Measurements from ENCODE around the gene FAM53A.
"Not testable (repeated sequence)": the region's sequence is repeated elsewhere in the genome, so short reads cannot be mapped to it uniquely, and the experiment has no call there.

Gene FAM53A

DNA sequence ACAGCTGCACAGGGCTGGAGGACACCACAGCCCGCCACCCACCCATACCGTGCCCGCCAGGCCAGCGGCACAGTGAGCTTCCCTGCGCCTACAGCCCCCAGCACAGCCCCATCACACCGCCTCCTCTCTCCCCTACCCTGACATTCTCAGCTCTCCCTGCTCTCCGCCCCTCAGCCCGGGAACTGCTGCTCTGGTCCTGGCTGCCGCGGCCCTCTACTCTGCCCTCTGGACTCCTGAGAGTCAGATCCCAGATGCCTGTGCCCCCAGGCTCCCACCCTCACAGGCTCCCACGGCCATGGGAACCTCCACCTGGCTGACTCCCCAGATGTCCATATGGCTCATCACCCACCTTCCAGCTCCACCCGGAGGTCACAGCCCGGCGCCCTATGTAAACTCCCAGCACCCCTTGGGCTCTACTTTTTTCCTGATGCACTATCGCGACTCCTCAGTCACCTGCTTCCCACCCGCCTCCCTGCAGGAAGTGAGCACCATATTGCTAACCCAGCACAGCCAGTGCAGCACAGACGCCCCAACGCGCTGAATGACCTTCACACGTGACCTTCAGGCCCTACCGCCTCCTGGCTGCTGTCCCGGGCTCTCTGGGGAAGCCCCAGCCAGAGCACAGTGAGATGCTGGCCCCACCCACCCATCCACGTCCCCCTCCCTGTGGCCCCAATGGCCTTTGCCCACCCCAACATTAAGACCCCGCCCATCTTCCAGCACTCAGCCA lies 23.0 kb downstream of the FAM53A start:
- no peak for DNase-seq (ENCODE audit: low spot score)

DNA sequence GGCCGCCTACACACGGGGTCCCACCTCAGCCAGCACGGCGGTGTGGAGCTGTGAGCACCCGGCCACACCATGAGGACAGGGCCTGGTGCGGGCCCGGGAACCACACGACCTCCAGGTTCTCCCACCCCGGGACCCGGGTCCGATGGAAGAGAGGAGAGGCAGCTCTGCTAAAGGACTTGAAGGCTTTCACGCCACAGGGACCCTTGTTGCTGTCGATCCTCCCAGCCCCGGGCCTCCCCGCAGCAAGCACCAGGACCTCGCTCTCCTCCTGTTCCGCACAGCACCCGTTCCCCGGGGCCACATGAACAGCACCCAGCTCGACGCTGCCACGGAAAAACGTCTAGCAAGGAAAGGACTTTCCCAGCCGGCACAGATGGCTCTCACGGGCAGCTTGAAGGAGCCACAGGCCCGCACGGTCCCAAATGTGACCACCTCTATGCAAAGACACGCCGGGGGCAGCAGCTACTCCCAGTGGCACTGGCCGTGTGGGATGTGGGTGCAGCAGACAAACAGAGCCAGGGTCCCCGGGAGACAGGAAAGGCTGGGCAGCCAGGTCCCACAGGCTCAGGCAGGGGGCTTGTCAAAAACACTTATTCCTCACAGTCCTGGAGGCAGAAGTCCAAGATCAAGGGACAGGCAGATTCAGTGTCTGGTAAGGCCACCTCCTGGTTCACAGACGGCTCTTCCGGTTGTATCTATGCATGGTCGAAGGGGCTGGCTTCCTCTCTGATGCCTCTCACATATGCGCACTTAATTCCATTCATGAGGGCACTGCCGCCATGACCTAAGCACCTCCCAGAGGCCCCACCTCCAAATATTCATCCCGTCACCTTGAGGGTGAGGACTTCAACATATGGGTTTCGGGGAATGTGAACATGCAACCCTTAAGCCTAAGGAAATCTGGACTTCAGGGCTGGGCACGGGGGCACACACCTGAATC lies 24.7 kb downstream of the FAM53A start:
- no peak for DNase-seq (ENCODE audit: low spot score)

DNA sequence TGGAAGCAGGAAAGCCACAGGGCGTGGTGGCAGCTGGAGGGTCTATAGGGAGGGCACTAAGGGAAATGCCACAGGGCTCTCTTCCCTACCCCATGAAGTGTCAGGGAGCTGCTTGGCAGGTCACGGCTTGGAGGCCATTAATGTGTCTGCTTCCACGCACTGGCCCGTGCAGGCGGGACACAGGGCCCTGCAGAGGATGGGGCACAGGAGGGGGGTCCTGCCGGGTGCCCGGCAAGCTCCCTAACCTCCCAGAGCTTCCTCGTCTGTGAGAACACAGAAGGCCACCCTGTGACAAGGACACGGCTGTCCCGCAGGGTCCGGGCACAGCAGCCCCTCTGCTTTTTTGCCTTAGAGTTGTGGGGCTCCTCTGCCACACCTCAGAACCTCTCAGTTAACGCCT lies 25.5 kb downstream of the FAM53A start:
- DNase-seq (ENCODE audit: low spot score), result no peak

DNA sequence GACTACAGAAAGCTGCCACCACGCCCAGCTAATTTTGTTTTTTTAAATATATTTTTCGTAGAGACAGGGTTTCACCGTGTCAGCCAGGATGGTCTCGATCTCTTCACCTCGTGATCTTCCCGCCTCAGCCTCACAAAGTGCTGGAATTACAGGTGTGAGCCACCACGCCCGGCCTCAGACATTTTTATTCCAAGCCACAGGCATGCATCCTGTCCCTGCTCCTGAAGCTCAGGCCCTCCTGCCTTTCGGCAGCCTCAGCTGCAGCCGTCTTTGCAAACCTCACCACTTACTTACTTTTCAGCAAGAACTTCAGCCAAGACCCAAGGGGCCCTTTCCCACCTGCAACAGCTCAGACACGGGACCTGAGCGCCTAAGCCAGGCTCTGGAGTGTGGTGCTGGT lies 26.0 kb downstream of the FAM53A start:
- no peak for DNase-seq (ENCODE audit: low spot score)

DNA sequence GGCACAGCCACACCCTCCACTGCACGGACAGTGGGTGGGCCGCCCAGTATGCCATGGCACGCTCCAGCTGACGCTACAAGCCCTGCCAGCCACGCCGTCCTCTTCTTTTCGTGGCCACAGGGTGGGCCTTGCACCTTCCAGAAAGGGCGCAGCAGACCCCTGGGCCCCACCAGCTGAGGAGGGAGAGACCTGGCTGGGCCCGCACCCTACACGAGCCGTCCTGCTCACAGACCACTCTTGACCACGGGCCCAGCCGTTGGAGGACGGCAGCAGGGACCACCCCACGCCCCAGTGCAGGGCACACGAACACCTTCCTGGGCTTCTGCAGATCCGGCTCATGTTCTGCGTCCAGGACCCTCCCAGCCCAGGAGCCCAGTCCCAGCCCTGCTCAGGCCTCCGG lies 27.1 kb downstream of the FAM53A start:
- no peak for DNase-seq (ENCODE audit: low spot score)

DNA sequence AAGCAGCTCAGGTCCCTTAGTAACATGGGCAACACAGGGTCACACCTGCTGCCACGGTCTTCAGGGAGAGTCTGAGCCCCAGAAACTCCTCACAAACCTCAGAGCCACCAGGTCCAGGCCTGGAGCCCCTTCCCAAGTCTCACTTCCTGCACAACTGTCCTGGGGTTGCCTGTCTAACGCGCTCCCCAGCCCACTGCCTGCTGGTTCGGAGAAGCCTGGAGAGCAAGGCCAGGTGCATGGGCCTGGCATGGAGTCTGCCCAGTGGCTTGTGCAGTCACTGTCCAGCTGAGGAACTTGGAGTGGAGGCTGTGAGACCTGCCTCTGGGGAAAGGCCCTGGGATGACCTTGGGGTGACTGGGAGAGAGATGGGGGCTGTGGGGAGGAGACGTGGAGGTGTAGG lies 28.0 kb downstream of the FAM53A start:
- no peak for DNase-seq (ENCODE audit: low spot score)

DNA sequence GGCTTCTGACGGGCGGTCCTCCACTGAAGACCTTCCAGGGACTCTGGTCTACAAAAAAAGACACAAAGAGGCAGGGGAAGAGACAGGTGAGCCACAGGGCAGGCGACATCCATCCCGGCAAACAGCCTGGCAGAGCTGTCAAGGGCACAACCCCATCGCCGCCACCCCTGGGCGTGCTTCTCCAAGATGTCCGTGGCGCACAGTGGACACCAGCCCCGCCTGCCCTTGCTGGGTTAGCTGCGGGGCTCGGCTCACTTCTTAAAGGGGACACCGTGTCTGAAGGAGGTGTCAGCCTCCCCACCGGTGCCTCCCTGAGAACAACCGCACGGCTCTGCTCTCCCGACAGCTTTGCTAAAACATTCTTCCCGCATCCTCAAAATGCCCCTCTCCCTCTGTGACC lies 28.4 kb downstream of the FAM53A start:
- DNase-seq (ENCODE audit: low spot score), result no peak

DNA sequence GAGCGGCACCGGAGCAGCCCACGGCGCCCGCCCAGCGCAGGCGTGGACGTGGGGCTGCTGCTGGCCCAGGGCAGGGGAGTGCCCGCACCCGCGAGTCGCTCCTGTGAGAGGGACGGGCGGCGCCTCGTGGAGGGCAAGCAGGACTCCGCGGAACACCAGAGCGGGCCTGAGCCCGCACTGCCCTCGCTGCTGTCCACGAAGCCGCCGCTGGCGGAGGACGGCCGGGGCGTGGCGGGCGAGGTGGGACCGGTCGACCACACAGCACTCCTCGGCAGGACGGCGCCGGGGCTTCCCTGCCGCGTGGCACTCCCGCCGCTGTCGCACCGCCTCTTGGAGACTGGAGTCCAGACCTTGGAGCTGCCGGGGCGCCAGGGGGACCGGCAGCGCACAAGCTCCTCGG lies 29.0 kb downstream of the FAM53A start:
- no peak for DNase-seq (ENCODE audit: low spot score)

DNA sequence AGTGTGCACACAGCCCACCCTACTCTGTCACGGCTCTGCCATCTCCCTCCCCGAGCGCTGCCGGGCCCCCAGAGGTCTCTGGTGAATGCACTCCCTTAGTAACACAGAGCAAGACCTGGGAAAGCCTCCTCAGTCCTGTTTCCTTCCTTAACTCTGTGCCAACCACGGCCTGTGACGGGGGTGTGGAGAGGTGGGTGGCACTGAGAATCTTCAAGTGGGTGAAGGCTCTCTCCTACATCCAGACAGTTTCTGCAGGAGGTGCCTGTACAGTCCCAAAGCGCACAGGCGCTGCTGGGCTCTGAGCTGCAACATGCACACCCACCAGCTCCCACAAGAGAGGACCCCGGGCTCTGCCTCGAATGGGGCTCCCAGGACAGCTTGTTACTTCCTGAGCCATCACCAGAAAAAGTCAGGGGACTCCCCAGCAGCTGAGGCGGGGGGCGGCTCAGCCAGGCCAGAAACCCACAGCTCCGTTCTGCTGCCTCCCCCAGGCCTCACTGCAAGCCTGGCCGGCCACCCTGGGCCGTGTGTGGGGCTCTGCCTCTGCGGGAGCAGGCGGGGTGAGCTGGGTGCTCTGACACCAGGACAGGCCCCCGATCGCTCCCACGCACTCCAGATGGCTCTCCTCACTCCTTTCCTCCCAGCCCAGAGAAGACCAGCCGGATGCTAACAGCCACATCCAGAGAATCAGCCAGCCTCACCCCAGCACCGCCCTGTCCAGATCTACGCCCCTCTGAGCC lies 29.7 kb downstream of the FAM53A start:
- no peak for DNase-seq (ENCODE audit: low spot score)

DNA sequence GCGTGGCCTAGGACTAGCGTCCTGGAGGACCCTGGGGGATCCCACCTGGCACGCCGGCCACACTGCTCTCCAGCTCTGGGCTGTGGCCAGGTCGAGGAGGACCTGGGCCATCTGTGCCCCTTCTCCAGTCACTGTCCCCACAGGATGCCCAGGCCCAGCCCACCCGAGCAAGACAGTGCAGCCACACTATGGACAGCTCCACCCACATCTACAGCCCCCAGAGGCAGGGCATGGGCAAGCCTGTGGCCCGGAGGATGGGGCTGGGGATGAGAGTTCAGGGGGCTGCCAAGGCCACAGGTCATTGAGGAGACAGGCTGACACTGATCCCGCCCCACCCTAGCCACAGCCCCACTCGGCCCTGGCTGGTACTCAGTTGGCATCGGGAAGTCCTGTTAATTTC lies 30.3 kb downstream of the FAM53A start:
- DNase-seq (ENCODE audit: low spot score), result no peak

DNA sequence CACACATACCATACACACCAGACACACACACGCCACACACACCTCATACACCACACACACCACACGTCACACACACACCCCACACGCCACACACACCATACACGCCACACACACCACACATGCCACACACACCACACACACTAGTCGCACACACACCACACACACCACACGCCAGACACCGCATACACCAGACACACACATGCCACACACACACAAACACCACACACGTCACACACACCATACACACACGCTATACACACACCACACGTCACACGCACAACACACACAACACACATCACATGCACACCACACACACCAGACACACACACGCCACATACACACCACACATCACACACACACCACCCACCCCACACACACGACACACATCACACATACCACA lies 32.0 kb downstream of the FAM53A start:
- DNase-seq (ENCODE audit: low spot score), result no peak

DNA sequence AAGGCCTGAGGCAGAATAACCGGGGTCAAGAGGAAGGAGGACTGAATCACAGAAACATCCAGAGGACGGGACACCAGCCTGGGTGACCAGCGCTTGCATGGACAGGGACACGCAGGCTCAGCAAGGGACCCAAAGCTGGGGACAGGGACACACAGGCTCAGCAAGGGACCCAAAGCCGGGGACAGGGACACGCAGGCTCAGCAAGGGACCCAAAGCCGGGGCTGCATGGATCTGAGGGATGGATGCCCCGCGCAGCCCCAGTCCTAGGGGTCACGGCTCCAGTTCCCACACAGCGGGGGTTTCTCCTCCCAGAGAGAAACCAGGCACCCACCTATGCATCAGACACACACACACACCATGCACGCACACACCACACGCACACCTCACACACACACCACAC lies 32.5 kb downstream of the FAM53A start:
- DNase-seq (ENCODE audit: low spot score), result no peak

DNA sequence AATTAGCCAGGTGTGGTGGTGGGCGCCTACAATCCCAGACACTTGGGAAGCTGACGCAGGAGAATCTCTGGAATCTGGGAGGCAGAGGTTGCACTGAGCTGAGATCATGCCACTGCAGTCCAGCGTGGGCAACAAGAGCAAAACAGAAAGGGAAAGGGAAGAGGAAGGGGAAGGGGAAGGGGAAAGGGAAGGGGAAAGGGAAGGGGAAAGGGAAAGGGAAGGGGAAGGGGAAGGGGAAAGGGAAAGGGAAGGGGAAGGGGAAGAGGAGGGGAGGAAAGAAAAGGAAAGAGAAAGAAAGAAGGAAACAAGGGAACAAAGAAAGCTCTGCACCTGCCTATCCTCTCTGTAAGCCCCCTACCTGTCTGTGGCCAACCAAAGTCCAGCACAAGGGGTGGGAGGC lies 35.2 kb downstream of the FAM53A start:
- DNase-seq (ENCODE audit: low spot score), result no peak

DNA sequence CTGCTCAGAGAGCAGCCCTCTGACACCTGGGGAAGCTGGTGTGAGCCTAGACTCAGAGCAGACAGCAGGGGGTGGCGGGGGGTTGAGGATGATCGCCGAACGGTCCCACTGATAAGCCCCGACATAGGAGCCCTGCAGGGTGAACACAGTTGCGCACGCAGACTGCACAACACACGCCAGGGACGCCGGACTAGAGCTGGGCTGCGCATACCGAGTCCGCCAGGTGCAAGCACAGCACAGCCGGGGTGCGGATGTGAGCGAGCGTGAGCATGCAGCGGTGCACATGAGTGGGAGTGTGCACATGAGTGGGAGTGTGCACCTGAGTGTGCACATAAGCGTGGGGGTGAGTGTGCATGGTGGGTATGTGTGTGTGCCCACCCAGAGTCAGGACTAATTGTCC lies 36.7 kb downstream of the FAM53A start:
- no peak for DNase-seq (ENCODE audit: low spot score)

DNA sequence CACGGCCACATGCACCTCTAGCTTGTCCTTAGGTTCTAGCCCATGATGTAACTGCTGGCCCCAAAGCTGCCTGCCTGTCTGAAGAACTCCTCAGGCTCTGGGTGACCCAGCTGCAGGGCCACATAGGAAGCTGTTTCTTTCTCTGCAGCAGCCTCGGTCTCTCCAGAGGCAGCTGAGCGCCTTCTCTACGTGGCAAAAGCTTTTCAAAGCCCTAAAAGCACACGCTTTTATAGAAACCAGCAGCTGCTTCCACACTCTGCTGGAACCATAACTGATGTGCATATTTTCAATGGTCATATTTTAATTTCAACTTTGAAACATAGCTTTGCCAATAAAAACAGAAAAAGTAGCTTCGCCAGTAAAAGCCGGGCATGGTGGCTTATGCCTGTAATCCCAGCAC lies 37.4 kb downstream of the FAM53A start:
- DNase-seq (ENCODE audit: low spot score), result no peak

DNA sequence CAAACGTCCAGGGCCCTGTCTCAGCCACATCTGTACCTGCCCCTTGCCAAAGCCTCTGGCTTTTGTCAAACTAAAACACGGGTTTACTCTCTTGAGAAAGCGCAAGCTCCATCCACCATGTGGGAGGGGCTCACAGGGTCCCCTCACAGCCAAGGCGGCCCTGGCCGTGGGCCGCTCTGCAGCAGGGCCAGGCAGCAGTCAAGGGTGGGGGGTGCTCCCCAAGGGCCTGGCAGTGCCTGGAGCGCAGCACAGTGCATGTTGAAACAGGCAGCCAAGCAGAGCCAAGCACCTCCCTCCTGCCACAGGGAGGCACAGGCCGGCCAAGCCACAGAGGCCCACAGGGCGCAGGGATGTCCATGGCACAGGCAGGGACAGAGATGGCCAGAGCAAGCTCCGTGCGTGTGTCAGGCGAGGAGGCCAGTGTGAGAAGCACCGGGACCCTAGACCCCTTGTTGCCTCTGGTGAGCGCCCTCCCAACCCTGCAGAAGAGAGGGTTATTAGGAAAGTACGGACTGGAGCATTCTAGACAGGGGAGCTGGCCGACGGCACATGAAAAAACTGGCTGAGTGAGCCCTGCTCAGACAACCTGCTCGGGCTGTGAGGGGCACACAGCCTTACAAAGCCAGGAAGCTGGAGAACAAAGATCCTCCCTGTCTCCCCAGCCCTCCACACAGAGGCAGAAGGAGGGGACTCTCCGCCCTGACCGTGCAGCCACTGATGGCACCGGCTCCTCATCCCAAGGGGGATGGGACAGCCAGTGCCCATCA lies 39.0 kb downstream of the FAM53A start:
- no peak for DNase-seq (ENCODE audit: low spot score)

DNA sequence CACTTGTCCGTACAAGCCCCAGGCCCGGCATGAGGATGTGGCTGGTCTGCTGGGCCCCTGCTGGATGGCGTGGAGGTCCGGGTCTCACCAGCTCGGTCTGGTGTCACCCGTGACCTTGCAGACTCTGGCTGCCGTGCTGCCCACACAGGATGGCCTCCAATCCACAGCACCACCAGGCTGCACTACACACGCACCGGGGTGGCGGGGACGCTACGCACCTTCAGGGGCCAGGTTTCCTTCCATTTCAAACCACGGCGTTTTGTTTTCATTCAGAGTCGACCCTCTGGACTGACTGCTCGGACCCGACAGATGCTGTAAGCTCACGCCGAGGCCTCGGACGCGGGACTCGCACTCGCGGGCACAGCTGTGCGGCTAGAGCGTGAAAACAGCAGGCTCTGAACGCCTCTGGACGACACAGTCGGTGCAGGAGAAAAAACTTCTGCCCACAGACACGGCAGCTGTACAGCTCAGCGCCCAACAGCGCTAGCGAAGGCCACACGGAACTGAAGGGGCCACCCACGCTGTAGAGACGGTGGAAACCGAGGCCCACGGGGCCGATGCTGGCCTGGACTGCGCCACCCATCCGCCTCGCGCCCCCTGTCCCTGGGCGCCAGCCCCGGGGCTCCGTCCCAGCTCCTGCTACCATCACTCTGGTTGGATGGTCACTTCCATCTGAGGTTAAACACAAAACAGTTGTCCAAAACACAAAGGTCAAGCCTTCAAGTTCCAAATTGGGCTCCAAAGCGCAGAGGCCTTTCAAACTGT lies 40.0 kb downstream of the FAM53A start:
- DNase-seq (ENCODE audit: low spot score), result no peak

DNA sequence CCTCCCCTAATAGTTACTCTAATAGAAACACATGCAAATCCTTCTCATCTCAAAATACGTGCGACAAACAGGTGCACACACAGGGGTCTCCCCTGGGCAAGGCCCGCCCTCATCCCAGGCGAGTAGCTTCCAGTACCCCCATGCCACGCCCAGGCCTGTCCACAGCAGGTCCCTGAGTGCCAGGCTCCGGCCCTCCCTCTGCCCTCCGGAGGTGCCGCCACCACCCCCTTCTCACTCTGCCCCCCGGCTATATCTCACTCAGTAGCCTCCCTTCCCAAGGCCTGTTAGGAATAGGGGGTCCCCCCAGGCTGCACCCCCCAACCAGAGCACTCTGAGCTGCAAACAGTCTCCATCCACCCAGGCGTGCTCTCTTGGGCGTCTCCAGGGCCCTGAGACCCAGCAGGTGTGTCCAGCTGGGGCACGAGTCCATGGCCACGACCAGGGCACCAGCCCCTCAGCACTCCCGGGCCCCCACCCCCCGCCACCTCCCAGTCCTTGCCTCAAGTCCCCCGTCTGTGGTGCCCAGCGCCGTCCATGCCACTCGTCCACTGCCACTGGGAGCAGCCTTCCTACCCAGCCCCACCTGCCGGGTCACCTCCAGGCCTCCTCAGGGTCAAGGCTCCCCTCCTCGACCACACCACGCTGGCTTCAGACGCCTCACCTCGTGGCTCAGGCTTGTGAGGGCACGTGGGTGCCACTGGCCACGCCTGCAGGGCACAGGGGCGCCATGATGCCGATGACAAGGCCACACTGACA lies 41.7 kb downstream of the FAM53A start:
- DNase-seq (ENCODE audit: low spot score), result no peak

DNA sequence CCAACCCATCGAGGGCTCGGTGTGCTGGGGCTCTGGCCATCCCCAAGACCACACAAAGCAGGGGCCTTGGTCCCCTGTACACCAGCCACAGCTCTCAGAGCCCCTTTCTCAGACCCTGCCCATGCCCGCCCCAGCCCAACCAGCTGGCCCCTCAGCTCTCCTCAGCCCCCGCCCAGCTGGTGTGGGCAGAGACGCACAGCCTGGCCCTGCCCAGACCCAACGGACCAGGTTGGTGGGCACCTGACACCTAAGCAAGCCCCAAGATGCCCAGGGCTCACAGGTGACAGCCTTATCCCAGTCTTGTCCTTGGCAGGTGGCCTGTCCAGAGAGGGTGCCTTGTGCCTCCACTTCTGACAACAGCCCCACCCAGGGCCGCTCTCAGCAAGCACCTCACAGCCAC lies 42.4 kb downstream of the FAM53A start:
- no peak for DNase-seq (ENCODE audit: low spot score)

DNA sequence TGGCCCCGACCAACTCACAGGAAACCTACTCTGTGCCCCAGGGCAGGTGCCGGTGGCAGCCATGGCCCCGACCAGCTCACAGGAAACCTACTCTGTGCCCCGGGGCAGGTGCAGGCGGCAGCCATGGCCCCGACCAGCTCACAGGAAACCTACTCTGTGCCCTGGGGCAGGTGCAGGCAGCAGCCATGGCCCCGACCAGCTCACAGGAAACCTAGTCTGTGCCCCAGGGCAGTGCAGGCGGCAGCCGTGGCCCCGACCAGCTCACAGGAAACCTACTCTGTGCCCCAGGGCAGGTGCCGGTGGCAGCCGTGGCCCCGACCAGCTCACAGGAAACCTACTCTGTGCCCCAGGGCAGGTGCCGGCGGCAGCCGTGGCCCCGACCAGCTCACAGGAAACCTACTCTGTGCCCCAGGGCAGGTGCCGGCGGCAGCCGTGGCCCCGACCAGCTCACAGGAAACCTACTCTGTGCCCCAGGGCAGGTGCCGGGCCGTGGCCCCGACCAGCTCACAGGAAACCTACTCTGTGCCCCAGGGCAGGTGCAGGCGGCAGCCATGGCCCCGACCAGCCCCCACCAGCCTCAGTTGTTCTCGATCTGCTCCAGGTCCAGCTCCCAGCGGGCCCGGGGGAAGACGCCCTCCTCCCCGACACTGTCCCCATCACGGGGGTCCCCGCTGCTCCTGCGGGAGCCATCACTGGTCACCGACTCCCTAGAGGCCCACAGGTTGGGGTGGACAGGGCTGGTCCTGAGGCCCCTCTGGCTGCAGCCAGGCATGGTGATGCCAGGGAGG lies 43.2 kb downstream of the FAM53A start:
- not testable (repeated sequence) for DNase-seq (ENCODE audit: low spot score)

All from hematopoietic multipotent progenitor cell treated with erythropoietin and hydrocortisone succinate and interleukin-3 and kit ligand, for 17 days (in vitro differentiated cells).